ENCODE data around the gene MEIKIN.

The MEIKIN gene

GRCh38 chr5:131877873-131878272 is 67.6 kb downstream of the MEIKIN start:
- TF ChIP-seq SIN3A (IDR thresholded peaks at IDR 0.05; ENCODE audit: borderline replicate concordance, insufficient read depth, low read length) = no peak
- no peak for TF ChIP-seq REST (IDR thresholded peaks at IDR 0.05; ENCODE audit: insufficient read depth in 1 of 2, low read depth in 2 of 2, low read length in 2 of 2)
- no peak for TF ChIP-seq FOXP2 (optimal IDR thresholded peaks at IDR 0.05; ENCODE audit: borderline replicate concordance, extremely low read depth, extremely low read length, insufficient read depth)
- TF ChIP-seq TAF1 (IDR thresholded peaks at IDR 0.05; ENCODE audit: borderline replicate concordance, insufficient read depth, low read length) = no peak
- no peak for TF ChIP-seq POLR2AphosphoS5 (IDR thresholded peaks at IDR 0.05; ENCODE audit: low read depth, low read length)

GRCh38 chr5:131867524-131867923 is 77.9 kb downstream of the MEIKIN start:
- no peak for TF ChIP-seq TAF1 (IDR thresholded peaks at IDR 0.05; ENCODE audit: borderline replicate concordance, insufficient read depth, low read length)
- TF ChIP-seq SIN3A (IDR thresholded peaks at IDR 0.05; ENCODE audit: borderline replicate concordance, insufficient read depth, low read length) = no peak

- no peak for TF ChIP-seq FOXP2 (optimal IDR thresholded peaks at IDR 0.05; ENCODE audit: borderline replicate concordance, extremely low read depth, extremely low read length, insufficient read depth)
- no peak for TF ChIP-seq POLR2AphosphoS5 (IDR thresholded peaks at IDR 0.05; ENCODE audit: low read depth, low read length)
- TF ChIP-seq REST (IDR thresholded peaks at IDR 0.05; ENCODE audit: insufficient read depth in 1 of 2, low read depth in 2 of 2, low read length in 2 of 2) = no peak
- no peak for TF ChIP-seq SIN3A (IDR thresholded peaks at IDR 0.05; ENCODE audit: borderline replicate concordance, insufficient read depth, low read length)
- no peak for TF ChIP-seq TAF1 (IDR thresholded peaks at IDR 0.05; ENCODE audit: borderline replicate concordance, insufficient read depth, low read length)
These were observed 81.8 kb downstream of the MEIKIN start for GRCh38 chr5:131863700-131864099.

GRCh38 chr5:131857388-131857787 is 88.1 kb downstream of the MEIKIN start:
- TF ChIP-seq SIN3A (IDR thresholded peaks at IDR 0.05; ENCODE audit: borderline replicate concordance, insufficient read depth, low read length) = no peak
- TF ChIP-seq TAF1 (IDR thresholded peaks at IDR 0.05; ENCODE audit: borderline replicate concordance, insufficient read depth, low read length) = no peak
- no peak for TF ChIP-seq POLR2AphosphoS5 (IDR thresholded peaks at IDR 0.05; ENCODE audit: low read depth, low read length)
- TF ChIP-seq REST (IDR thresholded peaks at IDR 0.05; ENCODE audit: insufficient read depth in 1 of 2, low read depth in 2 of 2, low read length in 2 of 2) = no peak
- TF ChIP-seq FOXP2 (optimal IDR thresholded peaks at IDR 0.05; ENCODE audit: borderline replicate concordance, extremely low read depth, extremely low read length, insufficient read depth) = no peak

- TF ChIP-seq FOXP2 (optimal IDR thresholded peaks at IDR 0.05; ENCODE audit: borderline replicate concordance, extremely low read depth, extremely low read length, insufficient read depth) (no peak), REST (IDR thresholded peaks at IDR 0.05; ENCODE audit: insufficient read depth in 1 of 2, low read depth in 2 of 2, low read length in 2 of 2) (no peak), TAF1 (IDR thresholded peaks at IDR 0.05; ENCODE audit: borderline replicate concordance, insufficient read depth, low read length) (no peak), SIN3A (IDR thresholded peaks at IDR 0.05; ENCODE audit: borderline replicate concordance, insufficient read depth, low read length) (no peak), POLR2AphosphoS5 (IDR thresholded peaks at IDR 0.05; ENCODE audit: low read depth, low read length) (no peak)
These were observed 90.0 kb downstream of the MEIKIN start for GRCh38 chr5:131855452-131855851.
